ENCODE results near the gene COL18A1. TPM values are rescaled to one million over a fixed set of nuclear protein-coding genes. Genes with fewer than 3 reads are reported as not detected.
A peak's percentile ranks its signal among the peaks of the same experiment; 100 is the strongest.

The COL18A1 gene
- total RNA-seq, 1 donor from 2014 or later, result 61.1 TPM

DNA sequence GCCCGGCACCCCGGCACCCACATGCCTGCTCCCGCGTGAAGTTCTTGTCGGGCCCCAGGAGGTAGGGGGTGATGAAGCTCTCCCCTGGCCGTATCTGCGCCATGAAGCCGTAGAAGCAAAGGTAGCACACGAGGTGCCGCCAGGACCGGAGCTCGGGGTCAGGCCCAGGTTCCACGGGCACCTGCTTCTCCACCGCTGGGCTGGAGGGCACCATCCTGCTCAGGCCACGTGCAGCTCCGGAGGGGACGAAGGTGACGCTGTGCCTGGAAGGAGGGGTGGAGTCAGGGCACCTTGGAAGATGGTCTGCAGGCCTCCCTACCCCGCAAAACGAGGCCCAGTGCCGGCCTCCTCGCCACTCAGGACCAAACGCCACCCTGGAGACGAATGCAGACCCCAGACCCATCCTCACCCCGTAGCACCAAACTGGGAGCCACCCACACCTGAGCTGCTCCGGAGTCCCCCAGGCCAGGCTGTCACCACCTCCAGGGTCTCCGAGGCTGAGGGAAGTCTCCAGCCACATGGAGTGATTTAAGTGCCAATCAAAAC lies 132.9 kb downstream of the COL18A1 start:
- no peak overlapping the region for H3K27ac Mint-ChIP-seq (ENCODE audit: unreplicated experiment)
- no peaks in the 10 kb centered on the region for H3K9me3 Mint-ChIP-seq (ENCODE audit: unreplicated experiment)
- TF ChIP-seq, protein P1, sequence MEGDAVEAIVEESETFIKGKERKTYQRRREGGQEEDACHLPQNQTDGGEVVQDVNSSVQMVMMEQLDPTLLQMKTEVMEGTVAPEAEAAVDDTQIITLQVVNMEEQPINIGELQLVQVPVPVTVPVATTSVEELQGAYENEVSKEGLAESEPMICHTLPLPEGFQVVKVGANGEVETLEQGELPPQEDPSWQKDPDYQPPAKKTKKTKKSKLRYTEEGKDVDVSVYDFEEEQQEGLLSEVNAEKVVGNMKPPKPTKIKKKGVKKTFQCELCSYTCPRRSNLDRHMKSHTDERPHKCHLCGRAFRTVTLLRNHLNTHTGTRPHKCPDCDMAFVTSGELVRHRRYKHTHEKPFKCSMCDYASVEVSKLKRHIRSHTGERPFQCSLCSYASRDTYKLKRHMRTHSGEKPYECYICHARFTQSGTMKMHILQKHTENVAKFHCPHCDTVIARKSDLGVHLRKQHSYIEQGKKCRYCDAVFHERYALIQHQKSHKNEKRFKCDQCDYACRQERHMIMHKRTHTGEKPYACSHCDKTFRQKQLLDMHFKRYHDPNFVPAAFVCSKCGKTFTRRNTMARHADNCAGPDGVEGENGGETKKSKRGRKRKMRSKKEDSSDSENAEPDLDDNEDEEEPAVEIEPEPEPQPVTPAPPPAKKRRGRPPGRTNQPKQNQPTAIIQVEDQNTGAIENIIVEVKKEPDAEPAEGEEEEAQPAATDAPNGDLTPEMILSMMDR (IDR thresholded peaks at IDR 0.05; ENCODE audit: unreplicated experiment), result no peak
- H3K4me3 Mint-ChIP-seq (ENCODE audit: unreplicated experiment), result no peak overlapping the region
- H3K4me1 Mint-ChIP-seq (ENCODE audit: unreplicated experiment), result peaks cover 3% of the 10 kb centered on the region
- peaks cover 6% of the 10 kb centered on the region for H3K27me3 Mint-ChIP-seq (ENCODE audit: unreplicated experiment)
- DNase-seq (ENCODE audit: low spot score), result no peak
- peaks cover 3% of the 10 kb centered on the region for H3K36me3 Mint-ChIP-seq (ENCODE audit: low read depth, unreplicated experiment)

GRCh38 chr21:45538381-45539045 lies 133.5 kb downstream of the COL18A1 start:
- Mint-ChIP-seq H3K9me3 (ENCODE audit: unreplicated experiment) (no peaks in the 10 kb centered on the region), H3K4me1 (ENCODE audit: unreplicated experiment) (peaks cover 5% of the 10 kb centered on the region), H3K36me3 (ENCODE audit: low read depth, unreplicated experiment) (peaks cover 3% of the 10 kb centered on the region), H3K27me3 (ENCODE audit: unreplicated experiment) (peaks cover 6% of the 10 kb centered on the region), H3K27ac (ENCODE audit: unreplicated experiment) (no peak overlapping the region), H3K4me3 (ENCODE audit: unreplicated experiment) (no peak overlapping the region)
- TF ChIP-seq, protein P1 (IDR thresholded peaks at IDR 0.05; ENCODE audit: unreplicated experiment), result no peak
- DNase-seq (ENCODE audit: low spot score), result no peak

DNA sequence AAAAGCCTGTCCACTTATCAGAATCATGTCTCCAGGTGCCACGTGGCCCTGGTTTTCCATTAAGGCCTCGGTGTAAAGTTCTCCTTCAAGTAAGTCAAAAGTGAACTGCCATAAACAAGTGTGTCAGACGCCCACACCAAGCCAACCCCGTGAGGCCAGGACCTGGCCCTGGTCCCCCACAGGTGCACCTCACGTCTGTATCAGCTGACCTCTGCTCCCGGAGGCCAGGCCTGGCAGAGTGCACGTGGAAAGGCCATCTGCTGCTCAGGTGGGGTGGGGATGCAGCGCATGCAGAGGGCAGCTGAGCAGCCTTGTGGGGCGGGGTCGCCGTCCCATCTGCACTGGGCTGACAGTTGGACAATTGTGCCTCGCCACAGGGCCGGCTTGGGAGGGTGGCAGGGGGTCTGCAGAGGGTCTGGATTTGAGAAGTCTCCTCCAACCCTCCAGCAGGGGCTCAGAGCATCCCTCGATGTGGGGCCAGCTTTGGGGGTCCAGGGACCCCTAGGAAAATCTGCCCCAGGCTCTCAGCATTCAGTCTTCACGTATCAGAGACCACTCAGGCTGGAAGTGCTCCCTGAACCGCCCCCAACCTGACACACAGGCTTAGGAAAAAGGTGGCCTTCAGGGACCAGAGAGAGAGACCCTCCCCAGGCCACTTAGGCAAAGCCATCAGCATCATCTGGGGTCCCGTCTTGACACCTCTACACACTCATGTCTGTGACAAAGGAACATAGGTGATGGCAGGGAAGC lies 134.3 kb downstream of the COL18A1 start:
- peaks cover 3% of the 10 kb centered on the region for H3K36me3 Mint-ChIP-seq (ENCODE audit: low read depth, unreplicated experiment)
- no peak for DNase-seq (ENCODE audit: low spot score)
- no peak overlapping the region for H3K27ac Mint-ChIP-seq (ENCODE audit: unreplicated experiment)
- H3K27me3 Mint-ChIP-seq (ENCODE audit: unreplicated experiment), result peaks cover 8% of the 10 kb centered on the region
- TF ChIP-seq, protein P1 (IDR thresholded peaks at IDR 0.05; ENCODE audit: unreplicated experiment), result no peak
- H3K4me3 Mint-ChIP-seq (ENCODE audit: unreplicated experiment), result no peak overlapping the region
- H3K4me1 Mint-ChIP-seq (ENCODE audit: unreplicated experiment), result peaks cover 6% of the 10 kb centered on the region
- H3K9me3 Mint-ChIP-seq (ENCODE audit: unreplicated experiment), result no peaks in the 10 kb centered on the region

DNA sequence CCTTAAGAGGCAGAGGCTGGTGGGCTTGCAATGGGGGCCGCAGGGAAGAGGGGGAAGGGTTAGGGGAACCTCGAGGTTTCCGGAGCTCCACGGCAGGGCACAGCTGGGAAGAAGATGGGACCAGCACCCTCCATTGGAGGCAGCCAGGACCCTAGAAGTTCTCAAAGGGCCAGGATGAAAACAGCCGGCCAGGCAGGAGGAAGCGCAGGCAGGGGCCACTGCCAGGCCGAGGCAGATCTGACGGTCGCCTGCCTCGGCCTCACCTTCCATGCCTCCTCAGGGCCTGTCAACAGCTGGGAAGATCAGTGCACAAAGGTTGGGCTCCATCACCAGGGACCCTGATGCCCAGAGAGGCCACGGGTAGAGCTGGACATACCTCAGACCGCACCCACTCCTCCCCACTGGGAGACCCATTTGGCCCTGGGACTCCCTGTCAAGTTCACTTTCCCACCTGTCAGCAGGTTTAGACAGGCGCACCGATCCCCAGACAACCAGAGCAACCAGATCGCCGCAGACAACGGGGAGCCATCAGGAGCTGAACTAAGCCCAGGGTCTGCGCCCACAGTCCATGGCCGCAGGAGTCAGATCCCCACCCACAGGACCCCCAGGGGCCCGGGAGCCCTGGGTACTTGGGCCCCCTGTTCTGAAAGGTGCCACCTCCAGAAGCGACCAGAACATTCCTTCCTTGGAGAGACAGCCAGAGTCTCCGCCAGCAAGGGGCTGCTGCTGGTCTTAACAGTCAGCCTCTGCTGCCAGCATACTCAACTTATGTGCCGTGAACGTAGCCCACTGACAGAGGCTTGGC lies 135.0 kb downstream of the COL18A1 start:
- Mint-ChIP-seq H3K9me3 (ENCODE audit: unreplicated experiment) (no peaks in the 10 kb centered on the region), H3K36me3 (ENCODE audit: low read depth, unreplicated experiment) (peaks cover 3% of the 10 kb centered on the region), H3K4me1 (ENCODE audit: unreplicated experiment) (peaks cover 6% of the 10 kb centered on the region), H3K27ac (ENCODE audit: unreplicated experiment) (no peak overlapping the region), H3K27me3 (ENCODE audit: unreplicated experiment) (peaks cover 9% of the 10 kb centered on the region), H3K4me3 (ENCODE audit: unreplicated experiment) (peak overlapping the region; percentile 86)
- TF ChIP-seq, protein P1 (IDR thresholded peaks at IDR 0.05; ENCODE audit: unreplicated experiment), result no peak
- DNase-seq (ENCODE audit: low spot score), result peak; percentile 2

Data from endothelial cell (in vitro differentiated cells).